NCI-H2029 (cell line): ENCODE results near the gene PGBD5.
"Not testable (repeated sequence)": the region's sequence is repeated elsewhere in the genome, so short reads cannot be mapped to it uniquely, and the experiment has no call there.

Source experiments
- DNase-seq: peaks from one replicate; lab custom pipeline; 2025; lab: John Stamatoyannopoulos, UW

Gene PGBD5, protein sequence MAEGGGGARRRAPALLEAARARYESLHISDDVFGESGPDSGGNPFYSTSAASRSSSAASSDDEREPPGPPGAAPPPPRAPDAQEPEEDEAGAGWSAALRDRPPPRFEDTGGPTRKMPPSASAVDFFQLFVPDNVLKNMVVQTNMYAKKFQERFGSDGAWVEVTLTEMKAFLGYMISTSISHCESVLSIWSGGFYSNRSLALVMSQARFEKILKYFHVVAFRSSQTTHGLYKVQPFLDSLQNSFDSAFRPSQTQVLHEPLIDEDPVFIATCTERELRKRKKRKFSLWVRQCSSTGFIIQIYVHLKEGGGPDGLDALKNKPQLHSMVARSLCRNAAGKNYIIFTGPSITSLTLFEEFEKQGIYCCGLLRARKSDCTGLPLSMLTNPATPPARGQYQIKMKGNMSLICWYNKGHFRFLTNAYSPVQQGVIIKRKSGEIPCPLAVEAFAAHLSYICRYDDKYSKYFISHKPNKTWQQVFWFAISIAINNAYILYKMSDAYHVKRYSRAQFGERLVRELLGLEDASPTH

DNA sequence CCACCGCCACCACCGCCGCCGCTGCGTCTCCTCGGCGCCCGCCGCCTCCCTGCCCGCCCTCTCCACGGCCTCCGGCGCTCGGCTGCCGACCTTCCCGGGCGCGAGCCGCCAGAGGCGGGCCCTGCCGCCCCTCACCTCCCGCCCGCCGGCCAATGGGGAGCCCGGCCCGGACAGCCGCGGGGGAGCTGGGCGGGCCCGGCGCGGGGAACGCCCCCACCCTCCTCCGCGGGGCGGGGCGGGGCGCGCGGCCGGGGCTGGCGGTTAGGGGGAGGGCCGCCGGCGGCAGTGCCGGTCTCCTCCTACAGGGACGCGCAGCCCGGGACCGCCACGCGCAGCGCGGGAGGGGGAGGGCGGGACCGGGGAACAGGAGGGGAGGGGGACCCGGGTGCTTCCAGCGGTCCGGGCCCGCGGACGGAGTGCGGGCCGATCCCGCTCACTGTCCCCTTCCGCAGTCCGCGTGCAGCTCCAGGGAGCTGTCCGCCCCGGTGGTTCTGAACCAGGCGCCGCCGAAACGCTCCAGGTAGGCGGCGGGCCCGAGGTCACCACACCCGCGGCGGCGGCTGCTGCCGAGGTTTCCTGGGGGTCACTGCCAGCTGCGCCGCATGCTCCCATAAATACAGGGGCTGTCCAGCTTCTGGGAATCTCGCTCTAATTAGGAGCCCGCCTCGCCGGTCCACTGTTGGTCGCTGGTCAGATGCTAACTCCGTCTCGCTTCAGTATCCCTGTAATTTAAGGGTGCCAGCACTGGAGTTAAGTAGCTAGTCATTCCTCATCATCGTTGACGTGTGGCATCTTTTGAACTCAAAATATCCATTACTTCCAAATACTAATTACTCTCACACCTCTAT lies at the start of gene PGBD5:
Gene PGBD5, minus strand, starts transcription at position 87 of the 848 bp plus-strand sequence. CDS start 404 bp downstream, outside the sequence.
- peak; percentile 60 for DNase-seq

DNA sequence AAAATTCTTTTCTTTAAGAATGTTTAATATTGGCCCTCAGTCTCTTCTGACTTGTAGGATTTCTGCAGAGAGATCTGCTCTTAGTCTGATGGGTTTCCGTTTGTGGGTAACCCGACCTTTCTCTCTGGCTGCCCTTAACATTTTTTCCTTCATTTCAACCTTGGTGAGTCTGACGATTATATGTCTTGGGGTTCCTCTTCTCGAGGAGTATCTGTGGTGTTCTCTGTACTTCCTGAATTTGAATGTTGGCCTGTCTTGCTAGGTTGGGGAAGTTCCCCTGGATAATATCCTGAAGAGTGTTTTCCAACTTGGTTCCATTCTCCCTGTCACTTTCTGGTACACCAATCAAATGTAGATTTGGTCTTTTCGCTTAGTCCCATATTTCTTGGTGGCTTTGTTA lies 48.8 kb upstream of the PGBD5 start:
- DNase-seq, result not testable (repeated sequence)

DNA sequence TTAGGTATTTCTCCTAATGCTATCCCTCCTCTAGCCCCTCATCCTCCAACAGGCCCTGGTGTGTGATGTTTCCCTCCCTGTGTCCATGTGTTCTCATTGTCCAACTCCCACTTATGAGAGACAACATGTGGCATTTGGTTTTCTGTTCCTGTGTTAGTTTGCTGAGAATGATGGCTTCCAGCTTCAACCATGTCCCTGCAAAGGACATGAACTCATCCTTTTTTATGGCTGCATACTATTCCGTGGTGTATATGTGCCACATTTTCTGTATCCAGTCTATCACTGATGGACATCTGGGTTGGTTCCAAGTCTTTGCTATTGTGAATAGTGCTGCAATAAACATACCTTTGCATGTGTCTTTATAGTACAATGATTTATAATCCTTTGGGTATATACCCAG lies 44.6 kb upstream of the PGBD5 start:
- DNase-seq, result not testable (repeated sequence)

DNA sequence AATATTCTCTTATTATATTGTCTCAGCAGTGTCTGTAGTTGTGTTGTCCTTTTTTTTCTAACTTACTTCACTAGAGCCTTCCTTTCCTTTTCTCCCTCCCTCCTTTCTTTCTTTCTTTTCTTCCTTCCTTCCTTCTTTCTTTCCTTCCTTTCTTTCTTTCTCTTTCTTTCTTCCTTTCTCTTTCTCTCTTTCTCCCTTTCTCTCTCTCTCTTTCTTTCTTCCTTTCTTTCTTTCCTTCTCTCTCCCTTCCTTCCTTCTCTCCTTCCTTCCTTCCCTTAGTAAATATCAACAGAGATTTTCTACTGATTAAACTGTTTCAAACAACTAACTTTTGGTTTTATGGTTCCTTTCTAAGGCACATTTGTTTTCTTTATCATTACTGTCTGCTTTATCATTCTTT lies 43.1 kb upstream of the PGBD5 start:
- no peak for DNase-seq

DNA sequence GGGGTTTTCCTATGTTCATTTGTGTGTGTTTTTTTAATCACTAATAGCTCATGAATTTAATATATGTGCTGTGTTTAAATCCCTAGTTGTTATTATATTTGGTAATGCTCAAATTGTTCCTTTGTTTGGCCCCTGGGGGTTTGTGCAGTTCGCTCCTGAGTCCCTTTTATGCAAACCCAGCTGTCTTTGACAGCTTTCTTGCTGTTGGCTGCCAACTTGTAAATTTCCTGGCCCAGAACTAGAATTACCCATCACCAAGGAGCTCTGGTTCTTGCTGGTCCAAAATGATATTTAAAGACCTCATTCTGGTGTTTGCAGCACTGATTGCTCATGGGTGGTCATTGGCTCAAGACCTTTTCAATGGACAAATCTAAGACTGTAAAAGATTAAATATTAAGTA lies 39.6 kb upstream of the PGBD5 start:
- DNase-seq, result no peak

DNA sequence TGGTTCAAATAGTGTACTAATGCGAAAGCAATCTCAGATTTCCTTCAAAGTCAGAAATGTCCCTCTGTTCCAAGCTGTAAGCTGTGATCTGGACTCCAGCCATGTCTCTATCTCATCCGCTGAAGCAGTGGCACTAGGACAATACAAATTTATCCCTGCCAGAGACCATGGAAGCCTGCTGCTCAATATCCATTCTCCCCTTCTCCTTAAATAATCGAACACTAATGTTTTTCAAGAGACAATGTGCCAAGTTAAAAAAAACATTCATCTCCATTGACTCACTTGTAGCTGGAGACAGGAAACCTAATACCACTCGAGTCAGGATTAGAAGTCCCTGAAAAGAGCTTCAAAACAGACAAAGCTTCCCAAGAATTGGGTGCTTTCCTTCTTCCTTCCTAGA lies 38.5 kb upstream of the PGBD5 start:
- no peak for DNase-seq

DNA sequence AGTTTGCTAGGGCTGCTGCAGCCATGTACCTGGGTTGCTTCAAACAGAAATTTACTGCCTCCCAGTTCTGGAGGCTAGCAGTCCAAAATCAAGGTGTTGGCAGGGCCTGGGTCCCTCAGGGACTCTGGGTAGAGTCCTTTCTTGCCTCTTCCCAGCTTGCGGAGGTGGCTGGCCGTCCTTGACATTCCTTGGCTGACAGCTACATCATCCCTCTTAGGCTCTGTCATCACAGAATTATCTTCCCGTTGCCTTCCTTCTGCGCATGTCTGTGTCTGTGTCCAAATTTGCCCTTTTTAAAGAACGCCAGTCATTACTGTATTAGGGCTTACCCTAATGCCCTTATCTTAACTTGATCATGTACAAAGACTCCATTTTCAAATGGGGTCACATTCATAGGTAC lies 37.6 kb upstream of the PGBD5 start:
- DNase-seq, result no peak

DNA sequence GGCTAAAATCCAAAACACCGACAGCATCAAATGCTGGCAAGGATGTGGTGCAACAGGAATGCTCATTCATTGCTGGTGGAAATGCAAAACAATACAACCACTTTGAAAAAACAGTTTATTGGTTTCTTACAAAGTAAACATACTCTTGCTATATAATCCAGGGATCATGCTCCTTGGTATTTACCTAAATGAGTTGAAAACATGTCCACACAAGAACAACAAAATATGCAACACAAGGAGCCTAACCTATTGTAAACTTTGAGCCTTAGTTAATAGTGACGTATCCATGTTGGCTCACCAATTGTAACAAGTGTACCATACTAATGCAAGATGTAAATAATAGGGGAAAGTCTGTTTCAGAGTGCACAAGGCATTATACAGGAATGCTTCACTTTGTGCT lies 37.2 kb upstream of the PGBD5 start:
- no peak for DNase-seq

DNA sequence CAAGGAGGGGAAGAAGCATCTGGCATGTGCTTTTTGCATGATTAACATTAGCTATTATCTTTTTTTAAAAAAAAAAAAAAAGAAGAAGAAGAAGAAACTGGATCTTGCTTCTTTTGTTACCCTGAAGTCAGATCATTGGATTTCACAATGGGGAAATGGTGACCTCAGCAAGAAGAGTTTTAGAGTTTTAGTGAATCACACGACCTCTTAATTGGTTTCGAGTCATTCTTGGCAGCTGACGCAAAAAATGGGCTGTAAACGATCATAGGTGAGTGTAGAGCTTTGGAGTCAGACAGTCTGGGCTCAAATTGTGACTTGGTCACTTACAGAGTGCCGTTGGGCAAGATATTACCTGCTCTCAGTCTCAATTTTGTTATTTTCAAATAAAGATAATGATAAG lies 33.3 kb upstream of the PGBD5 start:
- DNase-seq, result peak; percentile 21

DNA sequence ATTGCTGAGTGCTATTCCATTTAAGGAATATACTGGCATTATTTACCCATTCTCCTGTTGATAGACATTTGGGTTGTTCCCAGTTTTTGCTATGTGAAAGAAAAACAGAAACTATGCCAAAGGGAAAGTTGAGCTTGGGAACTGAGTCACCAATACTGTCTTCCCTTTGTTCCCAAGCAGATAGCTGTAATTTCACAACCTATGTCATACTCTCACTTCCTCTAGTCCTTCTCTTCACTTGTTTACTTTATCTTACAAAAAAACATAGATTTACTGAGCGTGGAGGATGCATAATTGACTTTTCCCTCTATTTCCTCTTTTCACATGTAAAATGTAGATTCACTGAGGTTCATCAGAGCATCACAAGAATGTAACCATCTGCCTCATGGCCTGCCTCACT lies 32.4 kb upstream of the PGBD5 start:
- DNase-seq, result peak; percentile 7

DNA sequence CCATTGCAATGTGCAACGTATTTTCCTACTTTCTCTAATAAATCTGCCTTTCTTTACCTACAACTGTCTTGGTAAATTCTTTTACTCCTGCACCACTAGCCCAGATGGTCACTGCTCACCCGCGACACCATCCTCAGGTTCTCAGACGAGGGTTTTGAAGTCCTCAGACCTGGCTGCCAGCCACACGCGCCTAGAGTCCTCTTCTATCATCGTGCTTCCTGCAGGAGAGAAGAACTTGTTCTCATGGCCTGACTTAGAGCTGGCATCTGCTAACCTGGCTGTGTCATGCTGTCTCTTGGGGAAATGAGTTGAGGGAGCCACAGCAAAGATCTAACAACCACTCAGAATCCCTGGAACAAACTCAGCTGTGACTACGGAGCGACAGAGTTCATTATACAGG lies 30.3 kb upstream of the PGBD5 start:
- DNase-seq, result no peak

DNA sequence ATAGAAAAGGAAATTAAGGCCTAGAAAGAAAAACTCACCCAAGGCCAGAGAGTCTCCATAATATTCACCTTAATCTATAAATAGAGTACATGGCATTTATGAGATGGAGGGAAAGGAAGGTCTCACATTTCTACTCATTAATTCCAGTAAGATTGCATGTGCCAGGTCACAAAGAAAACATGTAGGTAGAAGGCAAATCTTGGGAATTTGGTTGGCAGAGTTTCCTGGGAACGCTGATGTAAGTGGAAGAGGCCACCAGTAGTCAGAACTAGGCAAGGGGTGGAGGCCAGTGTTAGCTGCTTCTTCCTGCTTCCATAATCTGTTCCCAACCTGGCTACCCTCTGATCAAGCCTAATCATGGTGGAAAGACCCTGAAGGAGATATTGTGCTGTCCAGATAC lies 29.2 kb upstream of the PGBD5 start:
- no peak for DNase-seq

DNA sequence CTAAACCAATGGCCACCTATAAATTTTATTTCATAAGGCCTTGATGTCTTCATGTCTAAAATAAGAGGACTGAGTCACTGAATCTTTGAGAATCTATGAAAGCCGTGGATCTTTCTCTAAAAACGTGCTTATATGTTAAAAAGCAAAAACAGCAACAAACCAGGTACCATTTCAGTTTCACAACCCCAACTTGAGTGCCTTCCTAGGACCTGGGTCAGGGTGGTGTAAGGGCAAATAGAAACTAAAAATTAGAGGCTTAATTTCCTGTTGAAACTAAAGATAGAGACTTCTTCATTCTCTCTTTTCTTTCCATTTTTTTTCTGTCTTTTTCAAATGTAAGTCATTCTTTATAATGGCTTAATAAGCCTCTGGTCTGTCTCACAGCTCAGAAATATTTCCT lies 27.2 kb upstream of the PGBD5 start:
- DNase-seq, result no peak

DNA sequence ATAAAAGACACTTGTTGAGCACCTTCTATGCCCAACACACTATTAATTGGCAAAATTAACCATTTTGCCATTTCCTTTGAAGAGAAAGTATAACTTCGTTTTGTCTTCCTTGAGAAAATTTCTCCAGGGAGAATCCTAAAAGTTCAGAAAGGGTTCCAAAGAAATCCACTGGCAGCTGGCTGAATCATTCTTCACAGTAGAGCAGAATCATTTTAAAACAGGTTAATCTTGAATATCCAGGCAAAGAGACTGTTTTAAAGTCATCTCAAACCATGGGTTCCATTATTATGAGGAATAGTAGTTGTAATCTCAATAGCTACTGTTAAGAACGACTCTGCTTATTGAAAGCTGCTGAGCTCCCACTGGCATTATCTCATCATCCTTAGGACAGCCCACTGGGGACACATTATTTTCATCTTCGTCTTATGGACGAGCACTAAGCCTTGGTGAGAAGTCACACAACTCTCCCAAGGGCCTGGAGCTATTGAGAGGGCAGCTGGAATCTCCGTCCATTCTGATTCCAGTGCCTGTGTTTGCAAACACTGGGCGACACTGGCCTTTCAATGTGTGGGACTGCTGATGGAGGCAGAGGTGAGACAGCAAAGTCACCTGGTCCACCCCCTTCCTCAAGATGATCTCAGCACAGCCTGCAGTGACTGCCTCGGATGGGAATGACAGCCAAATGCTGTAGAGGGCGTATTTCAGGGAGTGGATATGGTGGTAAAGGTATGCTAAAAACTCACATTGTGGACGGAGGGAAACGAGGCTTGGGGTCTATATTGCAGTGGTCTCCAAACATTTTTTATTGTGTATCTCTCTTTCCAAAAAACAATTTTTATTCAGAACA lies 15.3 kb upstream of the PGBD5 start:
- DNase-seq, result no peak

DNA sequence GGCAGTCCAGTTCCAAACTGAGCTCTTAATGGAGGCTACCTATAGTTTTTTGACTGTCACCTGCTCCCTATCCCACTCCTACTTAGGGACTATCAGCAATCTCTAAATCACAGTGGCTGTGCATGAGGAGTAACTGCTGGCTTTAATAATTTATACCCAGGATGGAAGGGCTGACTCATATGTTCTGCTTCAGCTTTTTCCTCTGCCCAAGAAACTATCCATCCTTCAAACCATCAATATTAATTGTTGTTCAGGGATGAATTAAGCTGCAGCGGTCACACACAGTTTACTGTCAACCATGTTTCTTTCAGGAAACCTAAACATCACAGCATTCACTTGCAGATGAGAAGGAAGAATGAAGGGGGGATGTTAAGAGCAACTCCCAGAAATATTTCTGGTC lies 9.0 kb upstream of the PGBD5 start:
- no peak for DNase-seq

DNA sequence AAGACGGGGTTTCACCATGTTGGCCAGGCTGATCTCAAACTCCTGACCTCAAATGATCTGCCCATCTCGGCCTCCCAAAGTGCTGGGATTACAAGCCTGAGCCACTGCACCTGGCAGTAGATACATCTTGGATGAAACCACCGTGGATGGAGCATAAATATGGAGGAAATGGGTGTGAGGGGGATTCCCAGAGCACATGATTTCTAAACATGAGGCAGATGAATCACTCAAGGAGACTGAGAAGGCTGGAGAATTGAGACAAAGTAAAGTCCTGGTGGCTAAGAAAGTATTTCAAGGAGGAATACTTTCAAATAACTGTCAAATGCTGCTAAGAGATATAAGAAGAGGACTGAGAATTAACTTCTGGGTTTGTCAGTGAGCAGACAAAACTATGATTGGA lies 5.4 kb upstream of the PGBD5 start:
- no peak for DNase-seq

DNA sequence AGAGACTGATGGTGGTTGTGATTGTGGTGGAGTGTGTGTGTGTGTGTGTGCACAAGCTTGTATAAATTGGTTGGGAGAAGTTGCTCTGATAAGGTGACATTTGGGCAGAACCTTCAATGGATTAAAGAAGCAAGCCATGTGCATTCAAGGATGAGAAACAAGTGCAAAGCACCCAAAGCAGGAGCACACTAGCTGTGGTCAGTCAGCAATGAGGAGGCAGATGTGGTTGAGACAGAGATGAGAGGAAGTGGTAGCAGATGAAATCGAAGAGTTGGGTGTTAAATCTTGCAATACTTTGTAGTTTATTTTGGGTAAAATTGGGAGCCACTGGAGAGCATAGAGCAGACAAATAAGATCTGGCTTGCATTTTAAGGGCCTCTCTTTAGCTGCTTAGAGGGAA lies 4.4 kb upstream of the PGBD5 start:
- DNase-seq, result no peak

DNA sequence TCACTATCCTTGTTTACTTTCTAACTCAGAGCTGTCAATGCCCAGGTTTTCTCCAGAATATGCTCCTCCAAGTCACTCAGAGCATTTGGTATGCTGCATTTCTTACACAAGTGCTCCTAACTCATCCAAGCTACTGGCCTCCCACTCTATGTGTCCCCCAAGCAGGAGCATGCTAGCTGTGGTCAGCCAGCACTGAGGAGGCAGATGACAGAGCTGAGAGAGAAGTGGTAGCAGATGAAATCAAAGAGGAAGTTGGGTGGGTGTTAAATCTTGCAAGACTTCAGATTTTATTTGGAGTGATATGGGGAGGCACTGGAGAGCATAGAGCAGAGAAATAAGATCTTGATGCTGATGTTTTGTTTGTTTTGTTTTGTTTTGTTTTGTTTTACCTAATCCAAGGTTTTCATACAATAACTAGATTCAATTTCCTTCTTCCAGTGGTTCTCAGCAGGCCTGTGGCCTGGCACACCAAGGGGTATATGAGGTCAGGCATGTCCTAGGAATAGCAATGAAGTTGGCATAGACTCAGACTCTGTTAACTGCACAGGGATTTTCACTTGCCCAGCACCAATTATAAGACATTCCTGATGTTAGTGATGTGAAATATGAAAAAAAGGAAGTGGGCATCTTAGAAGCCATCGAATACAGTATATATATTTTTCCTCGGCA lies 3.1 kb upstream of the PGBD5 start:
- DNase-seq, result no peak

DNA sequence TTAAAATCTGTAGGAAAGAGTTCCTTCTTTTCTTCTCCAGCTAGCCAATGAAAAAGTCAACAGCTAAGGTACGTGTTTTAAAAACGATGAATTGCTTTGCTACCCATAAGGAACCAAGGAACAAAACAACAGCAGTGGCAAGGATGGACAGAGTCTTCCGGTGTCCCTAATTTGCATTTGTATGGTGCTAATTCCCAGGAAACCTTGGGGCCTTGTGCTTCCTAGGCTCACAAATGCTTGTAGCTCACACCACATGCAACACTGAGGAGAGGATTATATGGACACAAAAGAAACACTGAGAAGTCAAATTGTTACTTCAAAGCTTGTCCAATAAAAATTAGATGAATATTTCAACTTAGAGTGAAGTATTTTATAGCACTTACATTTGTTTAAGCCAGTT lies 1.8 kb upstream of the PGBD5 start:
- DNase-seq, result no peak

DNA sequence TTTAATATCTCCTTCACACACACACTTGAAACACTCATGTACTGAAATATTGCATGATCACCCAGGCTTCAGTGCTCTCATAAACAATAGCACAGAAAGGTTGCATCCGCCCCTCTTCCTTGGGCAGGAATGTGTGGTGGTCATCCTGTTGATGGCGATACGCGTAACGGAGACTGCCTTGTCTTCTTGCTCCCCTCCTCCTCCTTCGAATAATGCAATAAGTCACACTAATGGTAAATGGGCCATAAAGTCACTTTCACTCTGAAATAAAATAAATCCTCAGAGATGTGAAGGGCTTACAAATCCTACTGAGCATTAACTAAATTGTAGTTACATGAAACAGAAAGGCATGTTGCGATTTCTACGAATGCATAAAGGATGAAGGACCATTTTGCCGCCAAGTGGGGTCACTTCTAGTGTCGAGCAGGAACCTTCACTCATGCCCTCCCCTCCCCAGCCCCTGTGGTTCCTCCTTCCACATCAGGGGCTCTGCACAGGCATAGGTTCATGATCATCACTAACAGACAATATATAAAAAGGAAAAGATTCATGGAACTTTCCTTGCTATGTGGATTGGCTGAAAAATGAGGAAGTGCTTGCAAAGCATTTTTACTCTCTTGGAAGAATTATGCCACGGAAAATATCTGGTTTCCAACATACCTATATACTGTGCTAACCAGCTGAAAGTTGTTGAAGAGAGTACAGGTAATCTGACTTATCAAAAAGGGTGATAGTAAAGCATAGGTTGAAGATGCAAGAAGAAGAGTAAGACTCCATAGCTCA lies 1.2 kb upstream of the PGBD5 start:
- DNase-seq, result no peak
